HL-60 (cell line): ENCODE results near the gene SYT12.

Source experiments
- DNase-seq, 2 experiments: peaks; one replicate each; pipeline ENCODE4 v3.0.0-alpha.2; 2010 to 2020; ENCODE audit warnings: low read depth in 1 of 2, low spot score in 1 of 2
- H3K27ac ChIP-seq: fragments of 250-450 bp; sonication (Bioruptor Pico); replicated peaks from 2 replicates; pipeline ENCODE4 v1.5.1; 2020; ENCODE audit warnings: mild to moderate bottlenecking, moderate library complexity
- H3K27me3 ChIP-seq: fragments of 250-450 bp; sonication (Bioruptor Pico); 2 replicates; pipeline ENCODE4 v1.5.1; 2021; ENCODE audit warnings: mild to moderate bottlenecking, moderate library complexity; ENCODE audit not compliant: insufficient read depth, poor library complexity, severe bottlenecking
- H3K4me3 ChIP-seq: replicated peaks from 2 replicates; pipeline ENCODE4 v1.5.1; 2011; ENCODE audit warnings: mild to moderate bottlenecking, control low read depth, low read length; ENCODE audit not compliant: insufficient read depth
- CTCF ChIP-seq: IDR thresholded peaks from one replicate; pipeline ENCODE4 v1.5.1; 2011; ENCODE audit warnings: low read length, control low read depth, inconsistent platforms; ENCODE audit not compliant: insufficient read depth
- GABPA ChIP-seq: IDR thresholded peaks from 2 replicates; pipeline ENCODE4 v1.6.1; 2012; ENCODE audit warnings: low read depth
- POLR2AphosphoS5 ChIP-seq: IDR thresholded peaks from 2 replicates; pipeline ENCODE4 v1.6.1; 2012; ENCODE audit warnings: low read depth
- REST ChIP-seq: IDR thresholded peaks from 2 replicates; pipeline ENCODE4 v1.6.1; 2012; ENCODE audit warnings: low read depth; ENCODE audit not compliant: insufficient replicate concordance
- SPI1 ChIP-seq: IDR thresholded peaks from 2 replicates; pipeline ENCODE4 v1.6.1; 2012; ENCODE audit warnings: low read depth, mild to moderate bottlenecking, borderline replicate concordance

The SYT12 gene

DNA sequence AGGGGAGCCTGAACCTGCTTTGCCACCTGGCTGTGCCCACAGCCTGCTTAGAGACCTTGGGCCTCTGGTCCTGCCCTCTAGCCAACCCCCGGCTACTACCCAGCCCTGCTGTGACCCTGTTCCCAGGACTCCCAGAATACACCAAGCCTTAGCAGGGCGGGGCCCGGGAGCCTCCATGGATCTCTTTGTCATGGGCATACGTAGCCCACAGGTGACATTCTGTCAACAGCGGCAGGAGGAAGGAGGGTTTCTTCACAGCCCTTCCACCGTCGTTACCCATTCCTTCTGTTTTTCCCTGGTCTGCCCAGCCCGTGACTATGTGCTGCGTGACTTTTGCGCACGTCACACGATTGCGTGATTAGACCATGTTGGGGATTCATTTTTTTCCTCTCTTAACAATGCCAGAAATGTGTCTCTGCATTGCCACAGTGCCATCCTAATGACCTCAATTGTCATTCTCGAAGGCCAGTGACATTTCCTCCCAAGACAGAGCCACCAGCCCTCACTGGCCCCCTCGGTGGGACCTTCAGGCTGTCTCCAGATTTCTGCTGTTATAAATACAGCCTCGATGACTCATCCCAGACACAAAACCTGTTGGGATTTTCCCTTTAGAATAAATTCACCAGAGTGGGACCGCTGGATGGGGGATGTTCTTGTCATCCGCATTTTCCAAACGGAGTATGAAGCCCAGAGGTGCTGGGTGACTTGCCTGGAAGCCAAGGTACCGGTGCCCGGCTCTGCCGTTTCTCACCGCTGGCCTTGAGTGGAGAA, 9.0 kb downstream of the SYT12 start:
- TF ChIP-seq REST (no peak), SPI1 (no peak), GABPA (no peak), CTCF (no peak), POLR2AphosphoS5 (no peak)
- H3K4me3 ChIP-seq, result no peak overlapping the region

GRCh38 chr11:67032830-67033551, 10.1 kb downstream of the SYT12 start:
- TF ChIP-seq REST (no peak), CTCF (no peak), GABPA (no peak), SPI1 (no peak), POLR2AphosphoS5 (no peak)
- Histone ChIP-seq H3K4me3 (no peak overlapping the region), H3K27me3 (peaks cover 21% of the 10 kb centered on the region), H3K27ac (no peak overlapping the region)
- DNase-seq, result no peak

More for the DNA sequence above, 9.0 kb downstream of the SYT12 start:
- peaks cover 27% of the 10 kb centered on the region for H3K27me3 ChIP-seq
- DNase-seq, result no peak
- no peak overlapping the region for H3K27ac ChIP-seq

DNA sequence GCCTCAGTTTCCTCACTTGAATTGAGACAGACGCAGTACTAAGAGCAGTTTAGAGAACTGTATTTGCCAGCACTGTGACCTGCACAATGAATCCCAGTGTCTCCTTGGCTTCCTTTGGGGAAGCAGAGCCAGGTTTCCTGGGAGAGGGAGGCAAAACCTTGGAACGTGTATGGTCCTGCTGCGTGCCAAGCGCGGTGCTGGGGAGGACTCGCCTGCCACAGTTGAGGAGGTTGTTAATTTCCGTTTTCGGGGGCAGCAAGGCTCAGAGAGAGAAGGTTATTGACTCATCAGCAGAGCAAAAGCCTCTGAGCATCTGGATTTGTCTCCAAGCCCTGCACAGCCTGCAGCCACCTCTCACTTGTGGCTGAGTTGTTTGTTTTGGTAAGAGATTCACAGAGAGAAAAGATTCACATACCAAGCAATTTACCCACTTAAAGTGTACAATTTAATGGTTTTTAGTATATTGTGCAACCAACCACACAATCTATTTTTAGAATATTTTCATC, 10.8 kb downstream of the SYT12 start:
- Histone ChIP-seq H3K4me3 (no peak overlapping the region), H3K27ac (no peak overlapping the region)
- DNase-seq, result no peak

More for the DNA sequence above, 10.8 kb downstream of the SYT12 start:
- peaks cover 21% of the 10 kb centered on the region for H3K27me3 ChIP-seq
- TF ChIP-seq POLR2AphosphoS5 (no peak), SPI1 (no peak), CTCF (no peak), REST (no peak), GABPA (no peak)
